HG03571 (cell line): Measurements from ENCODE around the gene RABAC1.

Experiments
- ATAC-seq: cut with Tn5 transposase; IDR thresholded peaks from one replicate; pipeline ENCODE4 v1.9.1; 2021; ENCODE audit not compliant: unreplicated experiment

Gene RABAC1

DNA sequence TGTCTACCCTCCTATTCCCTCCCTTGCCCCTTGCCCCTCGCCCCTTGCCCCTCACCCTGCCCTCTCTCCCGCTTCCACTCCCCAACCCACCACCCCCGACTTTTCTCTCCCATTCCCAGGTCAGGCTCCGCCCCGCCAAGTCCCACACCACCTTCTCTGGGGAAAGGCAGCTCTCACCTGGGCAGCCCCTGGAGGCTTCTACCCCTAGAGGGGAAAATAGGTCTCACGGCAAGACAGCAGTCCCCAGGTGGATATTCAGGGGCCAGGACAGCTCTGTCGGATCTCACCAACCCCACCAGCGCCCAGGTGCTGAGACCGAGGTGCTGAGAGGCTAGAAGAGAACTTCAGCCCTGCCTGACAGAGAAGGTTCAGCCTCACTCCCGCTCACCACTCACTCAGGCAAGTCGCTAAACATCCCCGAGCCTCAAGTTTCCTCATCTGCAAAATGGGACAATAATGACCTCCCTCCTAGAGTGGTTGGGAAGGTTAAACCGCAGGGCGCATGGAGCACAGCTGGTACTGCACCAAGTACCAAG lies 29.5 kb downstream of the RABAC1 start:
- no peak for ATAC-seq

DNA sequence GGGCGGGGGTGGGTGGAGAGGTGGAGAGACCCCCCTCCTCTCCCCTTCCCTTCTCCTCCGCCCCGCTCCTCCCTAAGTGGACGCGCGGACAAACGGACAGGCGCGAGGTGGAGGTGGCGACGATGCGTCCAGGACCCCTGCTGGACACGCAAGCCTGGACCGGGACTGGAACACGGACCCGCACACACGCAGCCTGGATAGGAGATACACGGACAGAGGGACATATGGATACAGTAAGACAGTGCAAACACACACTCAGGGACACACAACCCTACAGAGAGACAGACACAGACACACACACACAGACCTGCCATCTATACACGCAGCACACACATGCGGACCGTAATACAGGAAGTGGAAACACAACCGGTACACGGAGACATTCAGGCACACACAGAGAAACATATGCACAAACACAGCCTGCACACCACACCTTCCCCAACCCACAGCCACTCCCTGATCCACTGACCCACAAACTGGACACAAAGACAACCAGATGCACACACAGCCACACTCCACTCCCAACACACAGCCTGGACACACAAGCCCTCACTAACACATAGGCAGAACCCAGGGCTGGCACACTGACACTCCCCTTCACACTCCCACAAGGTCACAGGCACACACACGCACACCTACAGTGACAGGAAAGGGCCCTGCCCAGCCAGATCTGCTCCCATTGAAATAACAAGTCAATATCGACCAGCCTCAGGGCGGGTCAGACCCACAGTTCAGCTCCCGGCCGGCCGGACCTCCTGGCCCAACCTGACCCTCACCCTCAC lies 30.2 kb downstream of the RABAC1 start:
- ATAC-seq = no peak

DNA sequence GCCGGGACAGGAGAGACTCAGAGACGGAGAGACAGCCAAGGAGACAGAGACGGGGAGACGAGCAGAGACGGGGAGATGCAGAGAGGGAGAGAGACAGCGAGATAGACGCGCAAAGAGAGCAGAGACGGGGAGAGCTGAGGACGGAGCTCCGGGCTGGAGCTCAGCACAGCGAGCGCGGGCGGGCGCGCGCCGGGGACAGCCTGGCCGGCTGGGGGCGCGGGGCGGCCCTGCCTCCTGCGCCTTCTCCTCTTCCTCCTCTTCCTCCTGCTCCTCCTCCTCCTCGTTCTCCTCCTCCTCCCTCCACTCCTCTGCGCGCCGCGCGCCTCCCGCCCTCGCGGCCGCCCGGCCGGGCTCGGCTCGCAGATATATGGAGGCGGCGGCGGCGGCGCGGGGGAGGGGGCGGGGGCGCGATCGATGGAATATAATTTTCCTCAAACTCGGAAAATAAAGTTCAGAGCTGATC lies 30.9 kb downstream of the RABAC1 start, which contains the start of gene ERFL:
Gene ERFL, minus strand, starts transcription at position 229 of the 463 bp plus-strand sequence. CDS start 15,530 bp downstream, outside the sequence.
- ATAC-seq = no peak

DNA sequence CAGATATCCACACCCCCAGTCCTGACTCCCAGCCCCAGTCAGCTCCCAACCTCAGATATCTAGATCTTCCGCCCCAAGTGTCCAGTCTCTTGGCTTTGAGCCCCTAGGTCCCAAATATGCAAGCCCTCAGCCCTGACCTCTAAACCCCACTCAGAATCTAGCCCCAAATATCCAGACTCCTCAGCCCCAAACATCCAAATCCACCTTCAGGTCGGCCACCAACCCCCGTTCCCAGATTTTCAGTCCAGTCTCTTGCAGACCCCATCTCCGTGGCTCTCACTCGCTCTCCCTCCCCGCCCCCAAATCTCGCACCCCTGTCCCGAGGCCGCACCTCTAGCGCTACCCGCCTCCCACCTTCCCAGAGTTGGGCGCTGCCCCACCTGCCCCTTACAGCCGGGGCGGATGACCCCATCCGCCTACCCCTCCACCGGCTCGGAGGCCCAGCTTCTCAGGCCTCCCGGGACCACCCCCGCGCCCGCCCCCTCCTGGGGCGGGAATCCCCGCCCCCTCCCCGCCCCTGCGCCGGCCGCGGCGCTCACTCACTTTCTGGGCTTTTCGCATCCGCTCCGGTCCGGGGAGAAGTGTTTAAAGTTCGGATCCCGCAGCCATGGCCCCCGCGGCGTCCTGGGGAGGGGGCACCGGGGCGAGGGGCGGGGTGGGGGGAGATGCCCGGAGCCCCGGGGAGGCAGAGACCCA lies 31.5 kb downstream of the RABAC1 start:
- no peak for ATAC-seq

DNA sequence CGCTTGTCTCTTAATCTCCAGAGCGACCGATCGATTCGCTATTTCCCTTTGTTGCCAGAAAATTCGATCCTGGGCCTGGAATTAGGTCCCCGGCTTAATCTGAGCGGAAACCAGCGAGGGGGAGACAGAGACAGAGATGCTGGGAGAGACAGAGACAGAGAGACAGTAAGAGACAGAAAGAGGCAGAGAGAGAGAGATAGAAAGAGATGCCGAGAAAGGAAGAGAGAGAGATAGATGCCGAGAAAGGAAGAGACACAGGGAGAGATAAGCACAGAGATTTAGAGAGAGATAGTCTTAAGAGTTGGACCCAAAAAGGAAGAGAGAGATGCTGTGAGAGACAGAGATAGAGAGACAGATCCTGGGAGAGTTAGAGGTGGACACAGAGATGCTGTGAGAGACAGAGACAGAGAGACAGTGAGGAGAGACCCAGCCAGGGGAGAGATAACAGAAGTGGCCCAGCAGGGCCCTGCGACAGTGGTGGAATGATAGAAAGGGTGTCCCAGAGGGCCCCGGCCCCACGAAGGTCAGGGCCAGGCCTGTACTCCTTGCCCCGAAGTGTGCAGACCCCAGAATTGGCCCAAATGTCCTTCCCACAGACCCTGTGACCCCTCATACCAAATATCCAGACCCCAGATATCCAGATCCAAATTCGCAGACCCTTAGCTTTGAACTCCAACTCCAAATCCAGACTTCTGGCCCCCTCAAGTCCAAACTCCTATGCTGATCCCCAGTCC lies 32.2 kb downstream of the RABAC1 start:
- no peak for ATAC-seq

DNA sequence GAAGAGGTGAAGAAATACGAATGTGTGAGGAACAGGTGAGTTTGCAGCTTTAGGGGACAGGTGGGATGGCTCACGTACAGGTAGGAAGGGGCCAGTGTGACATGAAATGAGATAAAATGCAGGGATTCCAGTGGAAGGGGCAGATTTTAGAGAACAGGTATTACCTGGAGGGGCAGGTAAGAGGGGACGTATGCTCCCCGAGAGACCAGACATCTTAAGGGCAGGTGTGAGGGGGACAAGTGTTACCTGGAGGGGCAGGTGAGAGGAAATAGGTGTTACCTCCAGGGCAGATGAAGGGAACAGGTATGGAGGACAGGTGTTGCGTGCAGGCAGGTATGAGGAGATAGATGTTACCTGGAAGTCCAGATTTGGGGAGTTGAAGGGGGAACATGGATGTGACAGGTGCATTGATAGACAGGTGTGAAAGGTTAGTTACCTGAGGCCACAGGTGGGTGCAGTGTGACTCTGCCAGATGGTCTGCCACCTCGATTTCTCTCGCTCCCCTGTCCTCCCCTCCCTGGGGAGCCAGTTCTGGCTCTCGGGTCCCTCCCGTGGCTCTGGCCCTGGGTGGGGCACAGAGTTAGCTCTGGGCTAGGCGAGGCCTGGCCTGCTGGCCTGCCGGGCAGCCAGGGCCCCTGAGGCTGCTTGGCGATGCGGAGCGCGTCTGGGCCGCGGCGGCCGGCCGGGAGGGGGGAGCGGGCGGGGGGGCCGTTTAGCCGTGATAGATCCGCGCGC lies 32.9 kb downstream of the RABAC1 start:
- ATAC-seq = no peak

DNA sequence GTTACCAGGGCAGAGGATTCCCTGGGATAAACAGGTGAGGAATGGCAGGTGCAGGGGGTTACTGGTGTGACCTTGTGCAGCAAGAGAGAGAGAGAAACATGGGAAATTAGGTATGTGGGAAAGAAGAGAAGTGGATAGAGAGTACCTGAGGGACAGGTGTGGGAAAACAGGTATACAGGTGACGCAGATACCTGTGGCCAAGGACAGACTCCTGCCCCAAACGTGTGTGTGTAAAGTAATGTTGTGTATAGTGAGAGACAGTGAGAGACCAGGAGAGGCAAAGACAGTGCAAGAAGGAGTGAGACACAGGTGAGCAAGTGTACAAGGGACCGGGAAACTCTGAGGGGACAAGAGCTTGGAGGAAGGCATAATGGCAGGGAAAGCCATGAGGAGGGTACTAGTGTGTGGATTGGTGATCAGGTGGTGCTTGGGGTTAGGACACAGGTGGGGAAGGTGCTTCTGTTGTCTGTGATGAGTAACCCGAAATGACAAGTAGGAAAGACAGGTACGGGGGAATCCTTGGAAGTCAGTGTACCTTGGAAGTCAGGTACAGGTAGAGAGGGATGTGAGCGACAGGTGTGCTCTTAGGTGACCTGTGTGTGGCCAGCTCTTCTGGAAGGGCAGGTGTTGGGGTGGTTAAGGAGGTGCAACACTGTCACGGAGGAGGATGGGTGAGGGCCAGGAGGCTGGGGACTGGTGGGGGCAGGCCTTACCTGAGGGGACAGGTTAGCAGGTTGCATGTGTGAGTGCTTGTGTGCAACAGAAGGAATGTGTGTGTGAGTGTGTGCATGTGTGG lies 33.7 kb downstream of the RABAC1 start:
- ATAC-seq = no peak

DNA sequence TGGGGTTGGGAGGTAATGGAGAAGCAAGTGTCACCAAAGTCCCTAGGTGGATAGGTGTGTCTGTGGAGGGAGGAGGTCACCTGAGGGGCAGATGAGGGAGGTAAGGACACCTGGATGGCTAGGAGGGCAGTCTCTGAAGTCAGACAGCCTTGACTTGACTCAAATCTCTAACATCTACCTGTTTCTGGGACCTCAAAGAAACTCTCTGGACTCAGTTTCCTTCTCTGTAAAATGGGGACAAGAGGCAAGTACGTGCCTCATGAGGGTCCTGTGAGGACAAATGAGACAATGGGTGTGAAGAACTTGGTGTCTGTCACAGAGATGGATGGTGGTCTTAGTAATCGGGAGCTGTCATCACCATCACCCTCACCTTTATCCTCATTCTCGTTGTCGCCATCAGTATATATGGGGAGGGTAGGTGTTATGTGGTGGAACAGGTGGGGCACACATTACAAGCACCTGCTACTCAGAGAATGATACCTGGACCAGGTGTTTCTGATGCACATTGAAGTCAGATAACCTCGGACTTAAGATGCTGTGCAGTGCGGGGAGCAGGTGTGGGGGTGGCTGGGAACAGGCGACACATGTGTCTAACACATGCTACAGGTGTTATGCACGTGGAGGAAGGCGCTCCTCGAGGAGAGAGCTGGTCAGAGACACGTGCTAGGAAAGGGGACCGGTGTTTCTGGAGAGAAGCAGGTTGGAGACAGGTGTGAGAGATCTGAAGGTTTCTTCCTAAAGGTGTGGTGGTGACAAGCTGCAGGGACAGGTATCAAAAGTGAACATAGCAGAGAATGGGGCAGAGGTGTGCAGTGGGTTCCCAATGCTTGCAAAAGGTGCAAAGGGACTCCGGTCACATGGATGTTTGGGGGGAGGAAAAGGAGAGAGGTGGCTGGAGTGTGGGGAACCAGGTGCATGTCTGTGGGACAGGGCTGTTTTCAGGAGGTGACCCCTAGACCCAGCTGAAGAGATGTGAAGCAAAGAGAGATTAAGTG lies 34.7 kb downstream of the RABAC1 start:
- ATAC-seq = no peak

DNA sequence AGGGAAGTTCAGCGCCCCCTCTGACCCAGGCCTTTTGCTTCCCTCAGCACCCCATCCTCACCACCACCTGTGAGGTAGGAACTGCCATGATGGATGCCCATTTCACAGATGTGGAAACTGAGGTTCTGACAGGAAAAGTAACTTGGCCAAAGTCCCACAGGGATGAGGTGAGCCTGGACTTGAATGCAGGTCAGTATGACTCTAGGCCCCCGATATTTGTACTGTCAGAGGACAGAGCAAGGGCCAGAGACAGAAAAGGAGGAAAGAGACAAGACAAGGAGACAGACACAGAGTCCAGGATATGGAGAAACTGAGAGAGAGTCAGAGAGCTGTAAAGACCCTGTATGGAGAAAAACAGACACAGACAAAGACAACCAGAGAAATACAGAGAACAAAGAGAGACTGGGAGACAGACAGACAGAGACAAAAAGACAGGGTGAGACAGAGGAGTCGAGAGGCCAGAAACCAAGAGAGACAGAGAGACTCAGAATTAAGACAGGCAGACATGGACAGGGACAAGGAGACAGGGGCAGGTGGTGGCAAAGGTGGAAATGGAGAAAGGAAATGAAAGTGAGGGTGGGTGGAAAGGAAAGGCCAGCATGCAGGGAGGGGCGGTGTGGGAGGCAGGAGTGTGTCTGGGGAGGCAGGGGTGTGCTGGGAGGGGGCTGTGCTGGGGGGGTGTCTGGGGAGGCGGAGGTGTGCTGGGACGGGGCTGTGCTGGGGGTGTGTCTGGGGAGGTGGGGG lies 35.9 kb downstream of the RABAC1 start:
- ATAC-seq = no peak

DNA sequence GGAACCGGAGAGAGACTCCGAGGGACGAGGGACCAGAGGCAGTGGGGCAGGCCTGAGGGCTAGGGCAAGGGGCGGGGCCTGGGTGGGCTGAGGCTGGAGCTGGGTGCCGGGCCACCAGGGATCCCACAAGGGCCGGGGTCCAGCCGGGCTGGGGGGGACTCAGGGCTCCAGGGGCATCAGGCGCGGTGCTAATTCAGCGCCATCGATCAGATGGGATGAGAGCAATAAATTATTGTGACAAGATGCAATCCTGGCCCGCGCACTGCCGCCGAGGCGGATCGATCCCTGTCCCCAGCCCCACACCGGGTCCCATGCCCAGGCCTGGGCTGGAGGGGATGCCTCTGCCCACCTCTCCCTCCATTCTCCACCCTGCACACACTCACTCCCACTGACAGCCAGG lies 36.5 kb downstream of the RABAC1 start:
- no peak for ATAC-seq

DNA sequence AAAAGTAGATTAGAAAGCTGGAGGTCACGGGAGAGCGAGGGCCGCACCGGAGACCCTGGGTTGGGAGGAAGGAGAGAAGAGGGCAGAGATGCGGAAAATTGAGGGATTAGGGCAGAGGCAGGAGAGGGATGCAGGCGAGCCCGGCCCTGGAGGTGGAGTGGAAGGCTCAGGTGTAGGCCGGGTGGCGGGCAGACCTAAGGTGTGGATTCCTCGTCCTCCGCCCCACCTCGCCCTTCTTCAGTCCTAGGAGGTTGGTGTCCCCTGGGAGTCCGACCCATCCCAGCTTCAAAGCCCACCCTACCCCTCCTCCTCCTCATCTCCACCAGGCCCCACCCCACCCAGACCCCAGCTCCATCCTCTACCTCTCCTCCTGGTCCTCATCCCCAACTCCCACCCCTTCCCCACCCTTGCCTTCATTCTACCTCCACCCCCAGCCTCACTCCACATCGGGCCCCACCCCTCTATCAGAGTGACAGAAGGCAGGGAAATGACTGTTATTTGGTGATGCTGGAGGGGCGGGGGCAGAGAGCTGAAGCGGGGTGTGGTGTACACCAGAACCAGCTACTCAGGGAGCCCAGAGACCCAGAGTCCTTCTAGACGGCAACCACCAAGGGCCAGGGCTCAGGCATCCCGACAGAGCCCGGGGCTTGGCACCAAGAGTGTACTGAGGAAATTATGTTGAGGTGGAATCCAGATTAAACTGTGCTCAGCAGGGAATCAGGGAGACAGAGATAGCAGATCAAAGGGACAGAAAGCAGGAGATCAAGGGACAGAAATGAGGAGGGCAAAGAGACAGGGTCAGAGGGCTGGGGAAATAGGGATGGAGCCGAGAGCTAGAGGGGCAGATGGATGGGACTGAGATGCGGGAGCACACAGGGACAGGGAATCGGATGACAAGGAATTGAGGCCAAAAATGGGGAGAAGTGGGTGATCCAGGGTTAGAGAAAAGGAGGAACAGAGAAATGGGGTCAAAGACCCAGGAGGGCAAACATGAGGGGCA lies 37.2 kb downstream of the RABAC1 start:
- no peak for ATAC-seq

DNA sequence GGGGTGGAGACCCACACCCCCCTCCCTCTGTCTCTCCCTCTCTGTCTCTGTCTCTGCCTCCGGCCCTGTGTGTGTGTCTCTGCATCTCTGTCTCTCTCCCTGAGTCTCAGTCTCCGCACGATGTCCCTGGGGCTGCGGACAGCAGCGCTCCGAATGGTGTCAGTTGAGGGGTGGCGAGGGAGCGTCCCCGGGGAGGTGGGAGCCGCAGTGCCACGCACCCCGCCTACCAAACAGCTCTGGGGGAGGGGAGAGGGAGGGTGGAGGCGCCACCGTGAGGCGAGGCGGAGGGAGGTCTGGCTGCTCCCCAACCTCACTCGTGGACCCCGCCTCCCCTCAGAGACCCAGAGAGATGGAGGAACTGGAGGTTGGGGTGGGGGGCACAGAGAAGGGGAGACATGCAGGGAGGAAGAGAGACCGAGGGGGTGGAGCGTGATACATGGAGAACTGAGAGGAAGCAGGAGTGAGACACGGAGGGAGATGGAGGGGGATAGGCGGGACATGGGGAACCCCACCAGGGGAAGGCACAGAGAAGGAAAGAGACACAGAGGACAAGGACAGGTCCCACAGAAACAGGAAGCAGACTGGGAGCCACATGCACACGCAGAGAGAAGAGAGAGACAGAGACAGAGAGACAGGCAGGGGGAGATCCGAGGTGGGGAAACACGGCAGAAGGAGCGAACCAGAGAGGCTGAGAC lies 38.1 kb downstream of the RABAC1 start:
- ATAC-seq = no peak

DNA sequence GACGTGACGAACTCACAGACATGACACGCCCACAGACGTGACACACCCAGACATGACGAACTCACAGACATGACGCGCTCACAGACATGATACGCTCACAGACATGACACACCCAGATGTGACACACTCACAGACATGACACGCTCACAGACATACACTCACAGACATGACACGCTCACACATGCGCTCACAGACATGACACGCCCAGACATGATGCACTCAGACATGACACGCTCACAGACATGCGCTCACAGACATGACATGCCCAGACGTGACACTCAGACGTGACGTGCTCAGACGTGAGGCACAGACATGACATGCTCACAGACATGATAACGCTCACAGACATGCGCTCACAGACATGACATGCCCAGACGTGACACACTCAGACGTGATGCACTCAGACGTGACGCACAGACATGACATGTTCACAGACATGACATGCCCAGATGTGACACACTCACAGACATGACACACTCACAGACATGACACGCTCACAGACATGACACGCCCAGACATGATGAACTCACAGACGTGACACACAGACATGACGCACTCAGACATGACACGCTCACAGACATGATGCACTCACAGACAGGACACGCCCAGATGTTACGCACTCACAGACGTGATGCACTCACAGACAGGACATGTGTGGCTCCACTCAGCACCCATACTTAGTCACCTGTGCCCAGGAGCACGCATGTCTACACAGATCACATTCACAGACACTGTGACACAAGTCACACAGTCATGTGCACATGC lies 39.0 kb downstream of the RABAC1 start:
- ATAC-seq = no peak

DNA sequence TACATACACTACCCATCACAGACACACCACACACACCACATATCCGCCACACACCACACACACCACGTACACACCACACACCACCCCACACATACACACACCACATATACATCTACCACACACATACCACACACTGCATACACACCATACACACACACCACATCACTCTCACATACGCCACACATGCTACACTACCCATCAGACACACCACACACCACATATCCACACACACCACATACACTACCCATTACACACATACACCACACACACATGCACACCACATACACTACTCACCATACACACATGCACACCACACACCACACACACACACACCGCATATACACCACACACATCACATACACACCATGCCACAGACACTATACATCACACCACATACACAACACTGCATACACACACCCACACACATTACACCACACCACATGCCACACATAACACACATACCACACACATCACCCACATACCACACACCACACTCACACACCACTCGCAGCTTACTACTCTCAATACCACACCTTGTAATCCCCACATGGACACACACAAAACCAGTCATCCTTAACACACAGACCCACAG lies 40.4 kb downstream of the RABAC1 start:
- ATAC-seq = no peak

DNA sequence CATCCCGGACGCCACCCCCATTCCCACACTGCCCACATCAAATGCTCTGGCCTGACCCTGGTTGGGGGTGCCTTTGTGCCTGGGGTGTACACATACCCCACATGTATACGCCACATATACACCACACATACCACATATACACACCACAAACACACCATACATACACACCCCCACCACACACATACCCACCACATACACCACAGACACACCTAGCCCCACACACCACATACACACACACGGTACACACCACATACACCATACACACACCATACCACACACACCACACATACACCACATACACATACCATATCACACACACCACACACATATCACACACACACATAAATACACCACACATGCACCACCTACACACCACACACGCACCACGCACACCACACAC lies 41.0 kb downstream of the RABAC1 start:
- ATAC-seq = no peak
